Activated CD8-positive, alpha-beta memory T cell treated with anti-CD3 and anti-CD28 coated beads for 36 hours (primary cell): ENCODE measurements around the gene CPM. TPM values are rescaled to one million over a fixed set of nuclear protein-coding genes. Genes with fewer than 3 reads are reported as not detected.
"Not testable (repeated sequence)": the region's sequence is repeated elsewhere in the genome, so short reads cannot be mapped to it uniquely, and the experiment has no call there.

Experiments used
- CTCF ChIA-PET: fragments of 350-600 bp; sonication (Branson Sonifier 250); formaldehyde crosslinking; loops from one replicate; lab custom pipeline; 2021; ENCODE audit warnings: antibody characterized with exemption; lab: Charles Lee
- POLR2A ChIA-PET: fragments of 350-600 bp; sonication (Branson Sonifier 250); formaldehyde crosslinking; loops from one replicate; lab custom pipeline; 2021; ENCODE audit warnings: antibody characterized with exemption; lab: Charles Lee
- total RNA-seq, 2 experiments: library from RNA; stranded (reverse); gene quantifications; one replicate each; pipeline ENCODE4 v1.2.3, GENCODE V29; 2021

CPM gene
- total RNA-seq, 2 experiments from 2014 or later: 1.8 to 2.7 TPM

- CTCF ChIA-PET: interaction anchor here (0.6 kb wide), 1 partner anchor 534 kb away, joined by 3 read pairs; no protein-coding TSS in a partner anchor
- POLR2A ChIA-PET: no interaction called here
Measured at GRCh38 chr12:68824597-68825250, 108.2 kb downstream of the CPM start.

GRCh38 chr12:68824131-68824530 lies 108.8 kb downstream of the CPM start:
- CTCF ChIA-PET: interaction anchor here (0.6 kb wide), 1 partner anchor 534 kb away, joined by 3 read pairs; no protein-coding TSS in a partner anchor
- POLR2A ChIA-PET: no interaction called here

GRCh38 chr12:68823696-68824095 lies 109.3 kb downstream of the CPM start:
- POLR2A ChIA-PET: no interaction called here
- CTCF ChIA-PET: no interaction called here

DNA sequence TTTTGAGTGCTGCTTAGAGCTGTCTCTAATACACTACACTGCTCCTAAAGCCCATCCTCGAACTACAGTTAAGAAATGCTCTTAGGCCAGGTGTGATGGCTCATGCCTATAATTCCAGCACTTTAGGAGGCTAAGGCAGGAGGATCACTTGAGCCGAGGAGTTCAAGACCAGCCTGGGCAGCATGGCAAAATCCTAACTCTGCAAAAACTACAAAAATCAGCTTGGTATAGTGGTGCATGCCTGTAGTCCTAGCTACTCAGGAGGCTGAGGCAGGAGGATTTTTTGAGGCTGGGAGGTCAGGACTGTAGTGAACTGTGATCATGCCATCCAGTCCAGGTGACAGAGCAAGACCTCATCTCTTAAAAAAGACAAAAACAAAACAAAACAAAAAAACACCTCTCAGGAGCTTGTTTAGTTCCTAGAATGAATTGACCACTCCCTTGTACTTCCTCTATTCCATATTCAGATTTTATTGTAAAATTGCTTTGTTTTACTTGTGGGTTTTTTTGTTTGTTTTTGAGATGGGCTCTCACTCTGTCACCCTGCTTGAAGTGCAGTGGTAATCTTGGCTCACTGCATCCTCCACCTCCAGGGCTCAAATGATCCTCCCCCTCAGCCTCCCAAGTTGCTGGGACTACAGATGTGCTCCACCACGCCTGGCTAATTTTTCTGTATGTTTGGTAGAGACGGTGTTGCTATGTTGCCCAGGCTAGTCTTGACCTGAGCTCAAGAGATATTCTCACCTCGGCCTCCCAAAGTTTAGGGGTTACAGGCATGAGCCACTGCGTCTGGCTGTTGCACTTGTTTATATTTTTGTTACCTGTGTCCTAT lies 111.4 kb downstream of the CPM start:
- ChIA-PET POLR2A (no interaction called here), CTCF (interaction anchor here (0.6 to 2.5 kb wide), 3 partner anchors 9 to 25 kb away, joined by 3 to 8 read pairs (median 3); partner anchors contain the start of gene MDM2)

GRCh38 chr12:68819481-68819880 lies 113.5 kb downstream of the CPM start:
- POLR2A ChIA-PET: not testable (repeated sequence)
- CTCF ChIA-PET: interaction anchor here (0.9 to 2.5 kb wide), 3 partner anchors 11 to 544 kb away, joined by 3 to 8 read pairs (median 6); partner anchors contain the start of gene MDM2

DNA sequence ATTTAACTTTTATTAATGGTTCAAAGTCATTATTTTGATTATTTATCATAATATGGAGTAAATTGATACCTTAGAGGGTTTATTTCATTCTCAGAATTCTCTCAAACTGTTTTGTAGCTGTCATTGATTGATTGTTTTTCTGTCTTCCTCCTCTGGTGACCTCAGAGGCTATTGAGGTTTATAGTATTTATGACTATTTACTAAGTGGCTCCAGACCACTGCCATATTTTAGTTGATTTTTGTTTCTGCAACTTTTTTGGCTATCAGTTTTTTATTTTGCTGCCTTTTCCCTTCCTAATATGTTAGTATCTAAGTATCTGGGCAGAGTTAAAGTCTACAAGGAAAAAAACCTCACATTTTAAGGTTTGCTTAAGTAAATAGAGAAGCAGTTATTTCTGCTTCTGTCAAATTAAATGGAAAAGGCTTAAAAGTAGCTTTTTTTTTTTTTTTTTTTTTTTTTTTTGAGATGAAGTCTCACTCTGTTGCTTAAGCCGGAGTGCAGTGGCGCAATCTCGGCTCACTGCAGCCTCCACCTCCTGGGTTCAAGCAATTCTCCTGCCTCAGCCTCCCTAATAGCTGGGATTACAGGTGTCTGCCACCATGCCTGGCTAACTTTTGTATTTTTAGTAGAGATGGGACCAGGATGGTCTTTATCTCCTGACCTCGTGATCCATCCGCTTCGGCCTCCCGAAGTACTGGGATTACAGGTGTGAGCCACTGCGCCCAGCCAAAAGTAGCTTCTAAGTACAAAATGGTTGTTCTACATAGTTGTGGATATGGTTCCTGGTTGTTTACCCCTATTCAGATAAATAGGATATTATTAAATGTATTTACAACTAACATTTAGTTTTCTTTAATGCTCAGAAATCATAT lies 116.8 kb downstream of the CPM start:
- POLR2A ChIA-PET: interaction anchor here (0.6 kb wide), 1 partner anchor 291 kb away, joined by 4 read pairs; no protein-coding TSS in a partner anchor
- CTCF ChIA-PET: no interaction called here

GRCh38 chr12:68815232-68815927 lies 117.6 kb downstream of the CPM start:
- CTCF ChIA-PET: no interaction called here
- POLR2A ChIA-PET: interaction anchor here (0.6 kb wide), 1 partner anchor 290 kb away, joined by 4 read pairs; no protein-coding TSS in a partner anchor

DNA sequence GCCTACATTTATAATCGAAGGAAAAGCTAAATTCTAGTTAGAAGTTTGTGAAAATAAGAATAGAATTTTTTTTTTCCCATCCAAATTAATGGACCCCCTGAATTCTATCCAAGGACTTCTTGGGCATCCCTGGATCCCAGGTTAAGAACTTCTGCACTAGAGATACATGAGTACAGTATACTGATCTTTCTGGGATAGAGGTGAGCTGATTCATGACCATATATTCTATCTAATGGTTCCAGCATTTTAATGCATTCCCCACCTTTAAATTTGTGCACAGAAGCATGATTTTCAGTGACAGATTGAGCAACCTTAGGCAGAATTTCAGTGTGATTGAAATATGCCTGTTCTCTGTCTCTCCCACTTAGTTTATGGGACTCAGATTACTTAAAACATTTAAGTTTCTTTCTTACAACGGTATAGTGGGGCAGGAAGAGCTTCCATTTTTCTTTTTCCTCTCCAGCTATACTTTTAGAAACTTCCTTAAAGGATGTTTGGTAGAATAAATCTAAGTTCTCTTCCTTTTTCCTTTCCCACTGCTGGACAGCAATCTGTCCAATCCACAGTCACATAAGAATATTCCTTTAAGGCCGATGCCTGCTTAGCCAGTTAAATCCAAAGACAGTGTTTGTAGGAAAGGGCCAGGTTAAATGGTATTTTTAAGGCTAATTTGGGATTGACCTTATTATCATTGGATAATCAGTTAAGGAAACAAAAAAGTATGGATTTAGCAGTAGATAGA lies 118.3 kb downstream of the CPM start:
- CTCF ChIA-PET: no interaction called here
- POLR2A ChIA-PET: no interaction called here

- CTCF ChIA-PET: no interaction called here
- POLR2A ChIA-PET: no interaction called here
Measured at GRCh38 chr12:68813242-68813593, 119.8 kb downstream of the CPM start.

GRCh38 chr12:68812553-68813241 lies 120.3 kb downstream of the CPM start:
- ChIA-PET POLR2A (no interaction called here), CTCF (interaction anchor here (1.7 kb wide), 1 partner anchor 18 kb away, joined by 3 read pairs; no protein-coding TSS in a partner anchor)

- POLR2A ChIA-PET: not testable (repeated sequence)
- CTCF ChIA-PET: interaction anchor here (0.6 to 1.7 kb wide), 3 partner anchors 19 to 97 kb away, joined by 3 read pairs; no protein-coding TSS in a partner anchor
Measured at GRCh38 chr12:68811573-68811972, 121.4 kb downstream of the CPM start.

DNA sequence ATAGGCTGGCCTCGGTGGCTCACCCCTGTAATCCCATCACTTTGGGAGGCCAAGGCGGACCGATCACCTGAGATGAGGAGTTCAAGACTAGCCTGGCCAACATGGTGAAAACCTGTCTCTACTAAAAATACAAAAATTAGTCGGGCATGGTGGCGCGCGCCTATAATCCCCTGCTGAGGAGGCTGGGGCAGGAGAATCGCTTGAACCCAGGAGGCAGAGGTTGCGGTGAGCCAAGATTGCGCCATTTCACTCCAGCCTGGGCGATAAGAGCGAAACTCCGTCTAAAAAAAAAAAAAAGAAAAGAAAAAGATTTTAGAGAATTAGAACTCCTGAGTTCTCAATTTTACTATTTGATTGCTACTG lies 123.0 kb downstream of the CPM start:
- CTCF ChIA-PET: not testable (repeated sequence)
- POLR2A ChIA-PET: interaction anchor here (0.7 kb wide), 2 partner anchors 188 to 536 kb away, joined by 3 read pairs; no protein-coding TSS in a partner anchor

DNA sequence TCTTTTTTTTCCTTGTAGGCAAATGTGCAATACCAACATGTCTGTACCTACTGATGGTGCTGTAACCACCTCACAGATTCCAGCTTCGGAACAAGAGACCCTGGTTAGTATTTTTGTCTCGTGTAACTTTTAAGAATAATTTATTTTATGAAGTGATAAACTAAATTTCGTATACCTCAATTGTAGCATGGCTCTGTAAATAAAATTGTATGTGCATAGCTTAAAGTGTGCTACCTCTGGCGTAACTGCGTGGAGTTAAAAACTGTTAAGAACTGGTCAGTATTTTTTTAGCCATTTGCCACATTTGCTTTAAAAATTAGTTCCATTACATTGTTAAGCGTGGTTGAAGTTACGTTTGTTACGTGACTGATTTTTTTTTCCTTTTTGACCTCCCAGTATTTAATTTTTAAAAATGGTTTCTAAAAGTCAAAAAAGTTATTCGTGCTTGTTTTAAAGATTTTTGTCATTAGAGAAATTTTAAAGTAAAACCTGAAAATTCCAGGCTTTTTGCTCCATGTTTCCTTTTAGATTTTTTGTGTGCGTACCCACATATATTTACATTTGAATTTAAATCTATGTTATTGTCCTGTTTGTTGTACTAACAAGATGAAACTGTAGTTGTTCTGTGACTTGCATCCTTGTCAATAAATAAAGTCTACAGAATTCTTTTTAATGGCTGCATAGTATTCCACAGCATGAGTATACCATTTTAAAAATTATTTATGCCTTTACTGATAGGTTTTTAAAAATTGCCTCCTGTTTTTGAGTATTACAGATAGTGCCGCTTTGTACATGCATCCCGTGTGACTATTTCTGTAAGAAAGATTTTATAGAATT lies 123.6 kb downstream of the CPM start:
- POLR2A ChIA-PET: interaction anchor here (0.6 to 1.3 kb wide), 3 partner anchors 21 to 1540 kb away, joined by 3 to 6 read pairs (median 4); partner anchors contain the start of gene CAND1

GRCh38 chr12:68808388-68809189 lies 124.4 kb downstream of the CPM start:
- POLR2A ChIA-PET: interaction anchor here (0.6 to 1.3 kb wide), 3 partner anchors 22 to 1540 kb away, joined by 3 to 6 read pairs (median 4); partner anchors contain the start of gene CAND1
- CTCF ChIA-PET: interaction anchor here (0.7 to 2.1 kb wide), 9 partner anchors 9 to 527 kb away, joined by 3 to 7 read pairs (median 4); partner anchors contain the start of genes RAP1B and SLC35E3

More for the DNA sequence above, 123.6 kb downstream of the CPM start:
- CTCF ChIA-PET: interaction anchor here (0.7 to 2.1 kb wide), 4 partner anchors 10 to 527 kb away, joined by 3 to 6 read pairs (median 4); no protein-coding TSS in a partner anchor
